ENCODE measurements around the gene RIMS1. TPM values are rescaled to one million over a fixed set of nuclear protein-coding genes. Genes with fewer than 3 reads are reported as not detected.
"Not testable (repeated sequence)": the region's sequence is repeated elsewhere in the genome, so short reads cannot be mapped to it uniquely, and the experiment has no call there.

RIMS1 gene
- total RNA-seq, 1 donor from 2014 or later: 12.3 TPM

GRCh38 chr6:72002415-72002814 lies 116.1 kb downstream of the RIMS1 start:
- DNase-seq: no peak
- Mint-ChIP-seq H3K4me3 (ENCODE audit: unreplicated experiment) (no peak overlapping the region), H3K36me3 (ENCODE audit: unreplicated experiment) (no peaks in the 10 kb centered on the region), H3K9me3 (ENCODE audit: unreplicated experiment) (no peaks in the 10 kb centered on the region), H3K4me1 (ENCODE audit: low read depth, unreplicated experiment) (no peaks in the 10 kb centered on the region), H3K27me3 (ENCODE audit: unreplicated experiment) (no peaks in the 10 kb centered on the region), H3K27ac (ENCODE audit: unreplicated experiment) (no peak overlapping the region)
- no peak for TF ChIP-seq CTCF (IDR thresholded peaks at IDR 0.05; ENCODE audit: partially characterized antibody, unreplicated experiment)

GRCh38 chr6:72006591-72006990 lies 120.2 kb downstream of the RIMS1 start:
- H3K4me3 Mint-ChIP-seq (ENCODE audit: unreplicated experiment); H3K36me3 Mint-ChIP-seq (ENCODE audit: unreplicated experiment); H3K27me3 Mint-ChIP-seq (ENCODE audit: unreplicated experiment); H3K27ac Mint-ChIP-seq (ENCODE audit: unreplicated experiment); H3K4me1 Mint-ChIP-seq (ENCODE audit: low read depth, unreplicated experiment); DNase-seq; H3K9me3 Mint-ChIP-seq (ENCODE audit: unreplicated experiment): not testable (repeated sequence)

- no peak for DNase-seq
- no peak for TF ChIP-seq CTCF (IDR thresholded peaks at IDR 0.05; ENCODE audit: partially characterized antibody, unreplicated experiment)
- H3K36me3 Mint-ChIP-seq (ENCODE audit: unreplicated experiment): no peaks in the 10 kb centered on the region
- H3K4me1 Mint-ChIP-seq (ENCODE audit: low read depth, unreplicated experiment): no peaks in the 10 kb centered on the region
- H3K9me3 Mint-ChIP-seq (ENCODE audit: unreplicated experiment): no peaks in the 10 kb centered on the region
- no peak overlapping the region for H3K4me3 Mint-ChIP-seq (ENCODE audit: unreplicated experiment)
- peaks cover 2% of the 10 kb centered on the region for H3K27me3 Mint-ChIP-seq (ENCODE audit: unreplicated experiment)
- H3K27ac Mint-ChIP-seq (ENCODE audit: unreplicated experiment): no peak overlapping the region
Observed at GRCh38 chr6:72022830-72023229, 136.5 kb downstream of the RIMS1 start.

- Mint-ChIP-seq H3K4me1 (ENCODE audit: low read depth, unreplicated experiment) (peaks cover 5% of the 10 kb centered on the region), H3K36me3 (ENCODE audit: unreplicated experiment) (no peaks in the 10 kb centered on the region), H3K27ac (ENCODE audit: unreplicated experiment) (no peak overlapping the region), H3K4me3 (ENCODE audit: unreplicated experiment) (no peak overlapping the region), H3K27me3 (ENCODE audit: unreplicated experiment) (no peaks in the 10 kb centered on the region), H3K9me3 (ENCODE audit: unreplicated experiment) (no peaks in the 10 kb centered on the region)
- no peak for DNase-seq
- no peak for TF ChIP-seq CTCF (IDR thresholded peaks at IDR 0.05; ENCODE audit: partially characterized antibody, unreplicated experiment)
Observed at GRCh38 chr6:72031471-72031870, 145.1 kb downstream of the RIMS1 start.

- H3K27ac Mint-ChIP-seq (ENCODE audit: unreplicated experiment): no peak overlapping the region
- H3K4me3 Mint-ChIP-seq (ENCODE audit: unreplicated experiment): no peak overlapping the region
- H3K9me3 Mint-ChIP-seq (ENCODE audit: unreplicated experiment): no peaks in the 10 kb centered on the region
- DNase-seq: no peak
- no peak for TF ChIP-seq CTCF (IDR thresholded peaks at IDR 0.05; ENCODE audit: partially characterized antibody, unreplicated experiment)
- H3K4me1 Mint-ChIP-seq (ENCODE audit: low read depth, unreplicated experiment): peaks cover 10% of the 10 kb centered on the region
- H3K36me3 Mint-ChIP-seq (ENCODE audit: unreplicated experiment): no peaks in the 10 kb centered on the region
- H3K27me3 Mint-ChIP-seq (ENCODE audit: unreplicated experiment): no peaks in the 10 kb centered on the region
Observed at GRCh38 chr6:72032086-72032485, 145.7 kb downstream of the RIMS1 start.

GRCh38 chr6:72035486-72035885 lies 149.1 kb downstream of the RIMS1 start:
- H3K4me3 Mint-ChIP-seq (ENCODE audit: unreplicated experiment): no peak overlapping the region
- H3K9me3 Mint-ChIP-seq (ENCODE audit: unreplicated experiment): no peaks in the 10 kb centered on the region
- no peak overlapping the region for H3K27ac Mint-ChIP-seq (ENCODE audit: unreplicated experiment)
- no peaks in the 10 kb centered on the region for H3K27me3 Mint-ChIP-seq (ENCODE audit: unreplicated experiment)
- no peaks in the 10 kb centered on the region for H3K36me3 Mint-ChIP-seq (ENCODE audit: unreplicated experiment)
- H3K4me1 Mint-ChIP-seq (ENCODE audit: low read depth, unreplicated experiment): peaks cover 21% of the 10 kb centered on the region
- DNase-seq: no peak
- no peak for TF ChIP-seq CTCF (IDR thresholded peaks at IDR 0.05; ENCODE audit: partially characterized antibody, unreplicated experiment)
